ENCODE results near the gene PPP2R5B.

The PPP2R5B gene

DNA sequence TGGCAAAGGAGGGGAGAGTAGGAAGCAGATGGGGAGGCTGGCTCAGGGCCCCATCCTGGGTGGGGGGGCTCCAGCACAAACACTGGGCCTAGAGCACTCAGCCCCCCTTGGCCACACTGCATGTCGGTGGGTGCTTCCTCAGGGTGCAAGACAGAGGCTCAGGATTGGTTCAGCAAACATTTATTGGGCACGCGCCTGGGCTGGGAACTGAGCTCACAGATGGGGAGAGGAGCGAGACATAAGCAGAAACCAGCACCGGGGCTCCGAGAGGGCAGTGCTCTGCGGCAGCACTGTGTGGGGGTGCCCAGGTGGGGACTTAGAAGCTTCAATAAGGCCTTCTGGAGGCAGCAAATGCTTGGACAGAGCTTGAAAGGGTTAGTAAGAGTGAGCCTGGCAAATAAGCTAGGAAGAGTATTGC is 34.0 kb upstream of the PPP2R5B start:
- H3K27ac ChIP-seq = no peak overlapping the region
- no peak for TF ChIP-seq ZFX (IDR thresholded peaks at IDR 0.05; ENCODE audit: borderline replicate concordance)

DNA sequence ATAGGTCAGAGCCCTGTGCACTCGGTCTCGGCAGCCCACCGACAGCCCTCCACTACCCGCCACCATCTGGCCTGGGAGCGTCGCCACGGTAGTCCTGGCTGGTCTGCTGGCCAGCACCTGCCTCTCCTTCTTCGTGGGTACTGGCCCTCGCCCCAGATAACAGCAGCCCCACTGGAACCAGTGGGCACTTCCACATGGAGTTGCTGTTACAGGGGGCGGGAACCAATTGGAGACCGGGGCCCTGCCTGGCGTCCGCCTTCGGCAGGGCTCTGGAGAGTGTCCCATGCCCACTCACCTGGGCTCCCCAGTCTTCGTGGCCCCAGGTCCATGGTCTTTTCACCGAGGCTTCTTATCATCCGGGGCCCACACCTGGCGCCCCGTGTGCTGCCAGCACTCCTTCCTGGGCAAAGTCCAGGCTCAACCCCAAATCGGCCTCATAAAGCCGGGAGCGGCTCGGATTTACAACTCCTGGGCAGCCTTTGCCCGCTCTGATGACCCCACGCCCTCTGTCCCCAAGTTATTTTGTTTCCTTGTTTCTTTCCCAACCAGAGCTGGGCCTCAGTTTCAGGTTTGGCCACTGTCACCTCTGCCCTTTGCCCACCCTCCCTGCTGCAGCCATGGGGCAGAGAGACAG is 33.2 kb upstream of the PPP2R5B start:
- TF ChIP-seq, protein P1, sequence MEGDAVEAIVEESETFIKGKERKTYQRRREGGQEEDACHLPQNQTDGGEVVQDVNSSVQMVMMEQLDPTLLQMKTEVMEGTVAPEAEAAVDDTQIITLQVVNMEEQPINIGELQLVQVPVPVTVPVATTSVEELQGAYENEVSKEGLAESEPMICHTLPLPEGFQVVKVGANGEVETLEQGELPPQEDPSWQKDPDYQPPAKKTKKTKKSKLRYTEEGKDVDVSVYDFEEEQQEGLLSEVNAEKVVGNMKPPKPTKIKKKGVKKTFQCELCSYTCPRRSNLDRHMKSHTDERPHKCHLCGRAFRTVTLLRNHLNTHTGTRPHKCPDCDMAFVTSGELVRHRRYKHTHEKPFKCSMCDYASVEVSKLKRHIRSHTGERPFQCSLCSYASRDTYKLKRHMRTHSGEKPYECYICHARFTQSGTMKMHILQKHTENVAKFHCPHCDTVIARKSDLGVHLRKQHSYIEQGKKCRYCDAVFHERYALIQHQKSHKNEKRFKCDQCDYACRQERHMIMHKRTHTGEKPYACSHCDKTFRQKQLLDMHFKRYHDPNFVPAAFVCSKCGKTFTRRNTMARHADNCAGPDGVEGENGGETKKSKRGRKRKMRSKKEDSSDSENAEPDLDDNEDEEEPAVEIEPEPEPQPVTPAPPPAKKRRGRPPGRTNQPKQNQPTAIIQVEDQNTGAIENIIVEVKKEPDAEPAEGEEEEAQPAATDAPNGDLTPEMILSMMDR (IDR thresholded peaks at IDR 0.05) = no peak
- no peak for TF ChIP-seq ZFX (IDR thresholded peaks at IDR 0.05; ENCODE audit: borderline replicate concordance)
- no peak overlapping the region for H3K27ac ChIP-seq

DNA sequence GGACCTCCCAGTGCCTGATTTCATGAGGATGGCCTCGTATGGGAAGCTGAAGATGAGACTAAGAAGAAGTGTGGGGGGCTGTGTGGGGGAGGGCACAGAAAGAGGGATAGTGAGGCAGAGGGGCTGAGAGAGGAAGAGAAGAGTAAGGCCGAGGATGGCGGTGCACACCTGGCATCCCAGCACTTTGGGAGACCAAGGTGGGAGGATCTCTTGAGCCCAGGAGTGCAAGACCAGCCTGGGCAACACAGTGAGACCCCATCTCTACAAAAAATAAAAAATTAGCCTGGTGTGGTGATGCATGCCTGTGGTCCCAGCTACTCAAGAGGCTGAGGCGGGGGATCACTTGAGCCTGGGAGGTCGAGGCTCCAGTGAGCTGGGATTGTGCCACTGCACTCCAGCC is 32.6 kb upstream of the PPP2R5B start:
- TF ChIP-seq ZFX (IDR thresholded peaks at IDR 0.05; ENCODE audit: borderline replicate concordance) = no peak
- TF ChIP-seq, protein P1 (IDR thresholded peaks at IDR 0.05) = no peak
- no peak overlapping the region for H3K27ac ChIP-seq

DNA sequence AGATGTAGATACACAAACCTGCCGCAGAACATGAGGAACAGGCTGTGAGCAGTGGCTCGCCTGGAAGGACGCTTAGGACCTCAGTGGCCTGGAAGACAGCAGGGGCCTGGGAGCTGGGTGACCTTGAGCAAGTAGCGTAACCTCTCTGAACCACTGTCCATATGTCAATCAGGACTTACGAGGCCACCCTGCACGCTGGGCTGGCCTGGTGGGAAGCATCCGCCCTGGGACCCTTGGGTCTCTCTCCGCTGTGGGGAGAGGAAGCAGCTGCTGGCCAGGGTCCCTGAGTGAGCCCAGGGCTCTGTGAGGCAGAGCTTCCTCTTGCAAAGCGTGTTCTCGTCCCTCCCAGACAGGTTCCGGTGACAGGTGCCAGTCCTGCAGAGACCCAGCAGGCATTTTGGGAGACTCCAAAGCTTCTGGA is 32.1 kb upstream of the PPP2R5B start:
- no peak for TF ChIP-seq ZFX (IDR thresholded peaks at IDR 0.05; ENCODE audit: borderline replicate concordance)
- TF ChIP-seq, protein P1 (IDR thresholded peaks at IDR 0.05) = no peak
- peak overlapping the region; percentile 40; the same call in 1 of the 2 replicates for H3K27ac ChIP-seq

DNA sequence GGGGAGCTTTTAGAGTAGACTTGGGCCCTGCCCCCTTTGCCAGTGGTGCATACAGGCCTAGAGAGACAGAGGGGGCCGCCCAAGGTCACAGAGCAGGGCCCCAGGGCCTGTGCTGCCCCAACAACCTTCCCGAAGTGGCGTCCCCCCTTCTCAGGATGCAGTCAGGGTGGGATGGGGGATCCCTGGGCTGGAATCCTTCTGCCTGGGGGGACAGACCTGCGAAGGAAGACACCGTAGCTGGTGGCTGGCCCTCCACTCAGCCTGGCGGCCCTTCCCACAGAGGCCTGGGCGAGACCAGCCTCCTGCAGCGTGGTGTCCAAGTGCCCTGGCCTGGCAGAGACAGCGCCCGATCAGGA is 31.7 kb upstream of the PPP2R5B start:
- peak overlapping the region; percentile 40 for H3K27ac ChIP-seq
- TF ChIP-seq, protein P1 (IDR thresholded peaks at IDR 0.05) = no peak
- no peak for TF ChIP-seq ZFX (IDR thresholded peaks at IDR 0.05; ENCODE audit: borderline replicate concordance)

DNA sequence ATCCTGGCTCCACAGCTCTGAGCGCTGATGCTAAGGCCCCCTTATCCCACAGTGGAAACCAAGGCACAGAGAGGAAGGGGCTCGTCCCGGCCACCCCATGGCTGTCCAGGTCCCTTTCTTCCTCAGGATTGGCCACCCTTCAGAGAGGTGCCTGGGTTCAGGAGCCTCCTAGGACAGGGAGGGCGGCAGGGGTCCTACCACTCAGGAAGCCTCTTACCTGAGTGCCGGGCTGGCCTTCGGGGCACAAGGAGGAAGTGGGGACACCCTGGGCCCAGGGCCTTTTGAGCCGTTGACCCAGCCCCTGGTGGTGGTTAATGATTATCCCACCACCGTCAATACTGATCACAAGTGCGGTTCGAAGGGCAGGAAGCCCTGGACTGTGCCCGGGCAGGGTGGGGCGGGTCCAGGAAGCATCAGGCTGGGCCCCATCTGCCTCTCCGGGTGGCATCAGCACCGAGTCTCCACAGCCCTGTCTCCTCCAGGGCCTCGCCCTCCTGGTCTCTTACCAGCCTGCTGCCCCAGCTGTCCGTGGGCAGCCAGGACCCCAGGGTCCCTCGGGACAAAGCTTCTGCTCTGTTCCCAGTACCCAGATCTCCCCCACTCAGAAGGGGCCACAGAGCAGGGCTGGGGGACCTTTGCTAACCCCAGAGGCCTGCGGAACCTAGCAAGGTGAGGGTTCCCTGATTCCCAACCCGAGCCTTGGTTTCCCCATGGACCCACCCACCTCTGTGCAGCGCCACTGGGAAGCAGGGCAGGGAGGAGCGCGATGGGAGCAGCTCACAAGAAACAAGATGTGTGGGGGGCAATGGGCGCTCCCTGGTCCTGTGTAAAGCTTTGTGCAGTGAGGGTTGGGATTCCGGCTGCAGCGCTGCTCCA is 31.1 kb upstream of the PPP2R5B start:
- H3K27ac ChIP-seq = peak overlapping the region; percentile 40
- no peak for TF ChIP-seq ZFX (IDR thresholded peaks at IDR 0.05; ENCODE audit: borderline replicate concordance)
- TF ChIP-seq, protein P1 (IDR thresholded peaks at IDR 0.05) = no peak

DNA sequence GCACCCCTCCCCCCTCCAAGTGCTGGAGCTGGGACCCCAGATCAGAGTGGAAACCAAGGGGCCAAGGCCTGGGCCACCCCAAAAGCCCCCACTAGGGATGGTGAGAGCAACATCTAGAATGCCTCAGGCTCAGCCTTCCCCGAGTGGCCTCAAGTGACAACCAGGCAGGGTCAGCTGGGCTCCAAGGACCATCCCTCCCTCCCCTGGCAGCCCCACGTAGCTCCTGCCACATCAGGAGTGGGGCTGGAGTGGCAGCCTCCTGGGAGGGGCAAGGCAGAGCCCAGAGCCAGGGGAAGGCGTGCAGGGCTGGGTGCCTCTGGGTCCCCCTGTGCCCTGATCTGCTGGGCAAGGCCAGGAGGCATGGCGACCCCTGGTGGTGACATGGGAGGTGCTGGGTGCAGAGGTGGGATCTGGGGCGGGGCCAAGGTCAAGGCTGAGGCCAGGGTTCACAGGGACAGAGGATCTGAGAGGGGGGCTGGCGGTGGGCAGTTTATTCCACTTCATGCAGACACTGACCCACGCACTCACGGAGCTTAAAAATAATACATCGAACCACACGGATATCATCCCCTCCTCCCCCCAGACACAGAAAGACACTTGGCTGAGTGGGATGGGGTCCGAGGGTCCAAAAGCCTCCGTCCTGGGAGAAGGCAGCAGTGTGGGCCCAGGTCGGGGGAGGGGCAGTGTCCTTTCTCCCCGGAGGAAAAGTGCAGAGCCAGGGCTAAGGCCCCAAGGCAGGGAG is 30.2 kb upstream of the PPP2R5B start:
- no peak for TF ChIP-seq ZFX (IDR thresholded peaks at IDR 0.05; ENCODE audit: borderline replicate concordance)
- TF ChIP-seq, protein P1 (IDR thresholded peaks at IDR 0.05) = peak; percentile 96

More for the DNA sequence above, 30.2 kb upstream of the PPP2R5B start:
- H3K27ac ChIP-seq = no peak overlapping the region

All from 22Rv1 (cell line).